Panc1 (cell line): ENCODE data around the gene LRRC71. TPM values are rescaled to one million over a fixed set of nuclear protein-coding genes. Genes with fewer than 3 reads are reported as not detected.
A peak's percentile ranks its signal among the peaks of the same experiment; 100 is the strongest.

Experiments used
- ATAC-seq: fragments of 200-7000 bp; cut with Tn5 transposase; 2 replicates; pipeline ENCODE4 v1.9.1; 2020; ENCODE audit warnings: mild to moderate bottlenecking, moderate library complexity
- Bru-seq: library from RNA; stranded (reverse); fragments of 400-500 nt; gene quantifications from one replicate; lab custom pipeline; 2021; lab: Mats Ljungman, UMichigan
- BruChase-seq, 2 experiments: library from RNA; stranded (reverse); fragments of 400-500 nt; gene quantifications; one replicate each; lab custom pipeline; 2021; lab: Mats Ljungman, UMichigan
- BruUV-seq: library from RNA; stranded (reverse); fragments of 400-500 nt; replicated peaks from 2 replicates; lab custom pipeline; 2021; lab: Mats Ljungman, UMichigan
- CTCF ChIA-PET: fragments of 300-600 bp; sonication (Branson Sonifier 250); formaldehyde crosslinking; loops from one replicate; lab custom pipeline; 2022; ENCODE audit warnings: antibody characterized with exemption; lab: Charles Lee
- POLR2A ChIA-PET: fragments of 300-600 bp; sonication (Branson Sonifier 250); formaldehyde crosslinking; loops from one replicate; lab custom pipeline; 2022; ENCODE audit warnings: antibody characterized with exemption; lab: Charles Lee
- DNase-seq: peaks from one replicate; pipeline ENCODE4 v3.0.0-alpha.2; 2010; ENCODE audit warnings: low read depth, low spot score
- H3K27ac ChIP-seq: 2 replicates; pipeline ENCODE4 v1.5.1; 2011; ENCODE audit warnings: mild to moderate bottlenecking, low read length, inconsistent platforms
- H3K27me3 ChIP-seq: fragments of 200-500 bp; sonication (Bioruptor generic); 2 replicates; pipeline ENCODE4 v1.6.0; 2014; ENCODE audit warnings: low read length, inconsistent platforms; ENCODE audit not compliant: control insufficient read depth, insufficient read depth
- H3K36me3 ChIP-seq: fragments of 200-500 bp; sonication (Bioruptor generic); 2 replicates; pipeline ENCODE4 v1.5.1; 2014; ENCODE audit warnings: inconsistent platforms, mild to moderate bottlenecking, low read length, moderate library complexity; ENCODE audit not compliant: control insufficient read depth, insufficient read depth
- H3K4me1 ChIP-seq: 2 replicates; pipeline ENCODE4 v1.5.1; 2011; ENCODE audit warnings: inconsistent platforms, mild to moderate bottlenecking, low read length, moderate library complexity; ENCODE audit not compliant: control insufficient read depth, insufficient read depth
- H3K4me3 ChIP-seq, 2 experiments: 2 replicates each; pipeline ENCODE4 v1.5.1; 2011 to 2012; ENCODE audit warnings: low read depth in 2 of 2, low read length in 2 of 2, mild to moderate bottlenecking in 2 of 2, inconsistent platforms in 1 of 2, moderate library complexity in 1 of 2
- H3K9me3 ChIP-seq: fragments of 200-500 bp; sonication (Bioruptor generic); 2 replicates; pipeline ENCODE4 v1.5.1; 2014; ENCODE audit warnings: low read depth, mild to moderate bottlenecking, inconsistent platforms, low read length, moderate library complexity; ENCODE audit not compliant: control insufficient read depth, insufficient read depth
- CTCF ChIP-seq: fragments of 450-650 bp; IDR thresholded peaks from 2 replicates; pipeline ENCODE4 v1.5.1; 2017; ENCODE audit warnings: mild to moderate bottlenecking
- POLR2AphosphoS5 ChIP-seq: IDR thresholded peaks from 2 replicates; pipeline ENCODE4 v1.6.1; 2012; ENCODE audit warnings: mild to moderate bottlenecking, low read depth, low read length, moderate library complexity
- REST ChIP-seq, 2 experiments: IDR thresholded peaks; 2 replicates each; pipeline ENCODE4 v1.6.1; 2011 to 2012; ENCODE audit warnings: low read depth in 2 of 2, control low read depth in 1 of 2, low read length in 1 of 2, mild to moderate bottlenecking in 1 of 2, moderate library complexity in 1 of 2; ENCODE audit not compliant: insufficient read depth in 1 of 2
- SIN3A ChIP-seq: IDR thresholded peaks from 2 replicates; pipeline ENCODE4 v1.6.1; 2012; ENCODE audit warnings: low read depth, mild to moderate bottlenecking, low read length, moderate library complexity, borderline replicate concordance; ENCODE audit not compliant: insufficient read depth
- TCF7L2 ChIP-seq: IDR thresholded peaks from 2 replicates; pipeline ENCODE4 v1.6.1; 2011; ENCODE audit warnings: mild to moderate bottlenecking, low read depth, low read length, inconsistent platforms
- in situ Hi-C: cut with HindIII; loops from 2 replicates; pipeline ENCODE4 v1.10.0; 2016; ENCODE audit warnings: low sequenced_read_pairs, low pct_unique_long_range_greater_than_20kb
- intact Hi-C: fragments of 100-400 bp; cut with micrococcal nuclease; formaldehyde crosslinking; loops from one replicate; pipeline ENCODE4 v1.10.0; 2022; ENCODE audit not compliant: unreplicated experiment
- long read RNA-seq: library from polyadenylated mRNA; unstranded; transcript quantifications from one replicate; pipeline ENCODE4 v2.0.0, GENCODE V29; 2021; ENCODE audit not compliant: unreplicated experiment
- polyA plus RNA-seq: library from polyadenylated mRNA; unstranded; fragments of >200 nt; gene quantifications from one replicate; pipeline ENCODE4 v1.2.1, GENCODE V29; 2012; ENCODE audit warnings: missing spikeins; ENCODE audit not compliant: insufficient read length
- total RNA-seq: library from RNA; stranded (reverse); gene quantifications from one replicate; pipeline ENCODE4 v1.2.1, GENCODE V29; 2021; ENCODE audit not compliant: unreplicated experiment

LRRC71 gene
- total RNA-seq (0.77 TPM), Bru-seq, nascent RNA (percentile 24 among the genes with signal in this experiment), BruChase-seq, experiment 1, labeled RNA remaining after a 2-hour chase (percentile 28 among the genes with signal in this experiment), BruChase-seq, experiment 2, labeled RNA remaining after a 6-hour chase (percentile 28 among the genes with signal in this experiment)
- 0.86 TPM for polyA plus RNA-seq
- long read RNA-seq, partial matches to known transcripts: 0 of 1 reads
- long read RNA-seq, other reads (novel, unspliced or antisense): 1 of 1 reads

- ChIA-PET POLR2A (interaction anchor here (0.6 kb wide), 1 partner anchor 16 kb away, joined by 3 read pairs; no protein-coding TSS in a partner anchor), CTCF (interaction anchor here (0.7 to 1.0 kb wide), 2 partner anchors 22 to 28 kb away, joined by 3 to 8 read pairs; no protein-coding TSS in a partner anchor)
- in situ Hi-C loops: no loop called here
- Histone ChIP-seq H3K9me3 (no peaks in the 10 kb centered on the region), H3K27ac (0 out of 2 replicates have a peak within 1 kb of the TSS, but pooled peaks have one; percentile 20), H3K4me1 (peaks cover 3% of the 10 kb centered on the region; the same call in 1 of the 2 replicates), H3K27me3 (no peaks in the 10 kb centered on the region), H3K4me3 (peak within 1 kb of the TSS; percentile 28 to 47), H3K36me3 (no peaks in the 10 kb centered on the region)
- intact Hi-C loops: loop anchor here (1.0 to 10.0 kb wide), 2 partner anchors 28 to 66 kb away; partner anchors contain the start of gene INSRR
- DNase-seq (no peak), ATAC-seq (peak; percentile 98)
- no peak for TF ChIP-seq REST (IDR thresholded peaks at IDR 0.05; ENCODE audit: insufficient read depth in 1 of 2, low read depth in 2 of 2, low read length in 1 of 2)
- no peak for TF ChIP-seq TCF7L2
- peak; percentile 98 for TF ChIP-seq CTCF
- TF ChIP-seq SIN3A: 0 out of 2 replicates have a peak, but pooled peaks have one; percentile 52
- TF ChIP-seq POLR2AphosphoS5: no peak; the same call in 1 of the 2 replicates
- BruUV-seq: no TSS peak
These were observed at the start of gene LRRC71 for GRCh38 chr1:156920233-156921052. LRRC71 (plus strand) TSS chr1:156920632; CDS start chr1:156920804, 172 bp downstream.

GRCh38 chr1:156873659-156874058 is 46.8 kb upstream of the LRRC71 start:
- DNase-seq (no peak), ATAC-seq (no peak)
- no peaks in the 10 kb centered on the region for H3K27me3 ChIP-seq
- H3K36me3 ChIP-seq: no peaks in the 10 kb centered on the region
- ChIA-PET POLR2A (no interaction called here), CTCF (no interaction called here)
- intact Hi-C loops (no loop called here), in situ Hi-C loops (no loop called here)
- no peak overlapping the region for H3K27ac ChIP-seq
- TF ChIP-seq POLR2AphosphoS5 (no peak), CTCF (no peak), SIN3A (no peak), REST (IDR thresholded peaks at IDR 0.05; ENCODE audit: insufficient read depth in 1 of 2, low read depth in 2 of 2, low read length in 1 of 2) (no peak), TCF7L2 (no peak)
- no peak overlapping the region for H3K4me3 ChIP-seq
- H3K4me1 ChIP-seq: peaks cover 4% of the 10 kb centered on the region; the same call in 1 of the 2 replicates
- no peaks in the 10 kb centered on the region for H3K9me3 ChIP-seq
- BruUV-seq: no TSS peak
